Renal pelvis (tissue), 12 donors: Measurements from ENCODE around the gene CRTC1. TPM values are rescaled to one million over a fixed set of nuclear protein-coding genes. Genes with fewer than 3 reads are reported as not detected.

Experiments used
- DNase-seq: peaks from one replicate; pipeline ENCODE4 v3.0.0-alpha.2; 2013
- long read RNA-seq, 16 experiments: transcript quantifications; one replicate each; lab custom pipeline, GENCODE V29; 2026
- polyA plus RNA-seq, 3 donors: library from polyadenylated mRNA; unstranded; fragments of 120-200 nt; gene quantifications; one replicate each; pipeline ENCODE4 v1.2.1, GENCODE V29; 2013; ENCODE audit not compliant: insufficient read length in 3 of 3

The CRTC1 gene
- polyA plus RNA-seq: 10 to 100 TPM; 23.2 to 30.1 (median 23.7) TPM
- long read RNA-seq, donor 1, partial matches to known transcripts: 13 of 14 reads
- long read RNA-seq, donor 1, other reads (novel, unspliced or antisense): 0 of 14 reads
- long read RNA-seq, donor 2, transcript CRTC1-201 (14 exons, 2,501 nt): major isoform, 5 of 12 reads
- long read RNA-seq, donor 2, partial matches to known transcripts: 7 of 12 reads
- long read RNA-seq, donor 2, other reads (novel, unspliced or antisense): 0 of 12 reads
- long read RNA-seq, donor 3, partial matches to known transcripts: 0 of 4 reads
- long read RNA-seq, donor 3, other reads (novel, unspliced or antisense): 0 of 4 reads
- long read RNA-seq, donor 4, partial matches to known transcripts: 13 of 14 reads
- long read RNA-seq, donor 4, other reads (novel, unspliced or antisense): 0 of 14 reads
- long read RNA-seq, donor 5: 0 reads
- long read RNA-seq, donor 6, transcript CRTC1-201 (14 exons, 2,501 nt): major isoform, 9 of 17 reads
- long read RNA-seq, donor 6, partial matches to known transcripts: 8 of 17 reads
- long read RNA-seq, donor 6, other reads (novel, unspliced or antisense): 0 of 17 reads
- long read RNA-seq, donor 7, partial matches to known transcripts: 5 of 5 reads
- long read RNA-seq, donor 7, other reads (novel, unspliced or antisense): 0 of 5 reads
- long read RNA-seq, donor 8: 0 reads
- long read RNA-seq, donor 9, transcript CRTC1-201 (14 exons, 2,501 nt): major isoform, 5 of 10 reads
- long read RNA-seq, donor 9, partial matches to known transcripts: 5 of 10 reads
- long read RNA-seq, donor 9, other reads (novel, unspliced or antisense): 0 of 10 reads
- long read RNA-seq, donor 10, partial matches to known transcripts: 78 of 114 reads
- long read RNA-seq, donor 10, other reads (novel, unspliced or antisense): 33 of 114 reads
- long read RNA-seq, donor 11, partial matches to known transcripts: 7 of 9 reads
- long read RNA-seq, donor 11, other reads (novel, unspliced or antisense): 0 of 9 reads
- long read RNA-seq, donor 12, partial matches to known transcripts: 21 of 25 reads
- long read RNA-seq, donor 12, other reads (novel, unspliced or antisense): 0 of 25 reads
- long read RNA-seq, donor 13: 0 reads
- long read RNA-seq, donor 14: 0 reads
- long read RNA-seq, donor 15: 0 reads
- long read RNA-seq, donor 16, partial matches to known transcripts: 24 of 28 reads
- long read RNA-seq, donor 16, other reads (novel, unspliced or antisense): 0 of 28 reads

DNA sequence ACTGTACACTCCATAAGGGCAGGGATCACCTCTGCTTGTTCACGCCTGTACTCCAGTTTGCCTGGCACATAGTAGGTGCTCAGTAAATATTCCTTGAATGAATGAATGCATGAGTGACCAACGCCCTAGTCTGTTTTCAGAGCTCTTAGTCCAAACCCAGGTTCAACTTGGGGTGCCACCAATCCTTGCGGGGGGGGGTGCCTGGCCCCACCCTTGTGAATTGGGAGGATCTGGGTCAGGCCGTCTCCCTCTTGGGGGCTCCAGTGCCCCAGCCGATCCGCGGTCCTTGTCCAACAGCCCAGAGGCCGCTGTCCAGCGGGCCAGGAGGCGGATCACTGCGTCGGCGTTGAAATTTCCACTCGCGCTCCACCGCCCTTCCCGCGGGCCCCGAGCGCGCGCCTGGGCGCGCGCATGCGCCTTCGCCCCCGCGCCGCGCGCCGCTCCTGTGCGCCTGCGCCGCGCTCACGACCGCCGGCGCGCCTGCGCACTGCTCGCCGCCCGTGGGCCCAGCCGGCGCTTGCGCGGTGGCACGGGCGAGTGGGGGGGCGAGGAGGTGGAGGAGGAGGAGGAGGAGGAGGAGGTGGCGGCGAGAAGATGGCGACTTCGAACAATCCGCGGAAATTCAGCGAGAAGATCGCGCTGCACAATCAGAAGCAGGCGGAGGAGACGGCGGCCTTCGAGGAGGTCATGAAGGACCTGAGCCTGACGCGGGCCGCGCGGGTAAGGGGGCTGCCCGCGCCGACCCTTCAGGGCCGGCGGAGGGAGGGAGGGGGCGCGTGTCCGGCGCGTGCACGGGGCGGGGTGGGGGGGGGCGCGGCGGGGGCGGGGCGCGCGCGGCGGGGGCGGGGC lies at the start of gene CRTC1:
Gene CRTC1, plus strand, starts transcription at position 572 of the 849 bp plus-strand sequence. Its CDS starts 23 bp downstream, at position 595.
- peak; percentile 84 for DNase-seq

- DNase-seq: no peak
Measured at GRCh38 chr19:18634612-18635297, 48.7 kb upstream of the CRTC1 start.

DNA sequence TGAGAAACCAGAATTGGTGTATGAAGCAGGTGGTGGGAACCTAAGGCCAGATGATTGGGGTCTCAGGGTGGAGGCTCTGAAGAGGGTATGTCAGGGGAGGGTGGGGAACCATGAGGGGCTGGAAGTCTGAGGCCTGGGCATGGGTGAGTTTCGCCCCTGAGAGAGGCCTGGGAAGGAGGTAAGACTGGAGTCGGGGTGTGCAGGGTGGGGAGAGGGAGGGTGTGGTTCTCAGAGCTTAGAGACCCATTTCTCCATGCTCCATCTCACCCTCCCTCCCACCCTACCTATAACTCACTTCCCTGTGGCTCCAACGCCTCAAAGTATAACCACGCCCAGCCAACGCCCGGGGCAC lies 47.7 kb upstream of the CRTC1 start:
- DNase-seq: no peak

- DNase-seq: peak; percentile 91
Measured at GRCh38 chr19:18636183-18636968, 47.1 kb upstream of the CRTC1 start.

GRCh38 chr19:18636969-18637629 lies 46.4 kb upstream of the CRTC1 start, which contains the start of gene KLHL26:
TSS of gene KLHL26 (plus strand) at chr19:18637028. CDS start at chr19:18637055, 27 bp downstream.
- DNase-seq: no peak

DNA sequence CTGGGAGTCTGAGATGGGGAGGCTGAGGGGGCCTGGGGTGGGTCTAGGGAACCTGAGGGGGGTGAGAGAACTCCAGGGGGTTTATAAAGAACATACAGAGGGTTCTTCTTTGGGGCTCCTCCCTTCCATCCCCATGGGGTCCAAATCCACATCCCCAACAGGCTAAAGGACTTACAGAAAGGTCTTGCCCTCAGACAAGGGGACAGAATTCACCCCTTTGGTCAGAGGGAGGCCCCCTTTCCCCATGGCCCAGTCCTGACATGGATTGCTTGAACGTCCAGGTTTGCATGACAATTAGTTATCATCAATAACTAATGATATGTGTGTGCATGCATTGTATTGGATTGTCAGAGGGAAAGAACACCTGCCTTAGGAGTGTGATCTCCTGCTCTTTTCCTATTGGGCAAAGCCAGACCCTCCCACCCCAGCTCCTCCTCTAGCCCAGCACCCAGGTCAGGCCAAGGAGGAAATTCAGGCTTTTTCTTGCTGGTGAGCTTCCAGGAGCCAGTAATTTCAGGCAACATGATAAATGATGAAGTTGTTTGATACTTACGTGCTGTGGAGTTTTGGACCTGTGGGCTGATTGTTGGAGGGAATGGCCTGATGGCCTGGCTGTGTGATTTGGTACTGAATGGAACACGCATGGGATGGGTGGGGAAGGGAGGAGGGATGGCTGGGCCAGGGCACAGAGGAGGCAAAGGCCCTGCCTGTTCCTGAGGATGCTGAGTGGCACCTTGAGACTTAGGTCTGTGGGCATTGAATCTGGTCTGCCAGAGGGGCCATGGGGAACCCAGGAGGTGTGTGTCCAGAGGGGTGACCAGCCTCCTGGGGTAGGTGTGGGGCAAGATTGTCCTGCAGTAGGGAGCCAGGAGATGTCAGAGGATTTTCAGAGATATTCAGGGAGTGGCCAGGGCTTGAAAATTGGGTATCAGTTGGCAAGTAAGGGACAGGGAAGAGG lies 45.5 kb upstream of the CRTC1 start:
- DNase-seq: no peak

- no peak for DNase-seq
Measured at GRCh38 chr19:18639706-18640243, 43.7 kb upstream of the CRTC1 start.

GRCh38 chr19:18644196-18645034 lies 39.1 kb upstream of the CRTC1 start:
- no peak for DNase-seq

GRCh38 chr19:18645035-18645511 lies 38.4 kb upstream of the CRTC1 start:
- no peak for DNase-seq

DNA sequence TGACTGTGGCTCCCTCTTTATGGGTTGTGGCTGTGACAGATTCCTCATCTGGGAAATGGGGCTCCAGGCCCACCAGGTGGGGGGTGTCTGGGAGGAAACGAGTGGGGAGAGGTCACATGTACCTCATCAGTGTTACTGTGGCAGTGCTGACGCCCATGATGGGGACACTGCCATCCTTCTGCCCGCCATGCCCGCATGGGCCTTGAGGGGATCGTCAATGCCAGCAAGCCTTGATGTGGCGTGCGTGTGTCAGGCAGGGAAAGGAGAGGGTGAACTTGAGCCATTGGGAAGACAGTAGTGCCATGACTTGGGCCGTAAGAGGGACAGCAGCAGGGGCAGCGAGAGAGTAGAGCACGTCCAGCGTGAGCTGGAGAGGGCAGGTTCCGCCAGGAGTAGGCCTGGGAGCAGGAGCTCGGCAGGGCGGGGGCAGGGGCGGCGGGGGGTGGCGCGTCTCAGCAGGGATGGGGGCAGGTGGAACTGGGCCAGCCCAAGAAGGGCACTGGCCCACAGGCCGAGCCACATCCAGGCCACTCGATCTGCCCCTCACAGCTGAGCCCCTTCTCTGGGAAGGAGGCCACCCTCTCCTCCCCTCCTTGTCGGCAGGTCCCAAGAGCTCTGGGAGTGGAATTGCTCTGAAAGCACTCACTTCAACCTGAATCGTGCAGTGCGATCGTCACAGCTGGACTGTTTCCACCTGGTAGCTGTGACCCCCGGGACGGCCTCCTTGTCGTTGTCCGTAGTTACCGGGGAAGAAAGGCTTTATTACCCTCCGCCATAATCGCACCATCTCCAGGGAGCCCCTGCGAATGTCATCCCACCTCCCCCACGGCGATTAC lies 36.7 kb upstream of the CRTC1 start:
- no peak for DNase-seq

DNA sequence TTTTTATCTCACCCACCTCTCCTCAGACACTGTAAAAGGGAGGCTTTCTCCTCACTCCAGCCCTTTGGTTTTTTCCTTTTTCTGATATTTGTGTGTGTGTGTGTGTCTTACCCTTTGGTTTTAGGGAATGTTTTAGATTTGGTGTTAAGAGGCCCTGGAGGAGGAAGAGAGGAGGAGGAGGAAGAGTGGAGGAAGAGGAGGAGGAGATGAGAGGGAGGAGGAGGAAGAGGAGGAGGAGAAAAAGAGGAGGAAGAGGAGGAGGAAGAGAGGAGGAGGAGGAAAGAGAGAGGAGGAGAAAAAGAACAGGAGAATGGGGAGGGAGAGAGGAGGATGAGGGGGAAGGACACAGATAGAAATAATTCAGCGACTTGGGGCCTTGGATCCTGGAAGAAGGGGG lies 36.1 kb upstream of the CRTC1 start:
- DNase-seq: no peak

DNA sequence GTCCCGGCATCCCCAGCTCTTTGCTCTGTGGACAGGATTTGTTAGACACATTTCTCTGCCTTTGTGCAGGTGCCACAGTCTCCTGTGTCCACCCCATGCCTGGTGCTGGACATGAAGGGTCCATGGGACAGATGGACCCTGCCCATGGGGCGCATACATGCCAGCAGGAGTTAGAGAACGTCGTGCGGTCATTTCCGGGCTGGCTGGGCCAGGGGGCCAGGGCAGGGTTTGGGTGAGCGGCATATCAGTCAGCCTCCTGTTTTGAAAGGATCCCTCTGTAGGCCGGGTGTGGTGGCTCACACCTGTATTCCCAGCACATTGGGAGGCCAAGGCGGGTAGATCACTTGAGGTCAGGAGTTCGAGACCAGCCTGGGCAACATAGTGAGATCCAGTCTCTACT lies 35.7 kb upstream of the CRTC1 start:
- no peak for DNase-seq

- no peak for DNase-seq
Measured at GRCh38 chr19:18648973-18649315, 34.5 kb upstream of the CRTC1 start.

- no peak for DNase-seq
Measured at GRCh38 chr19:18649371-18650020, 34.0 kb upstream of the CRTC1 start.

GRCh38 chr19:18650021-18650390 lies 33.5 kb upstream of the CRTC1 start:
- DNase-seq: no peak
